ENCODE results near the gene BAZ1B.

DNA sequence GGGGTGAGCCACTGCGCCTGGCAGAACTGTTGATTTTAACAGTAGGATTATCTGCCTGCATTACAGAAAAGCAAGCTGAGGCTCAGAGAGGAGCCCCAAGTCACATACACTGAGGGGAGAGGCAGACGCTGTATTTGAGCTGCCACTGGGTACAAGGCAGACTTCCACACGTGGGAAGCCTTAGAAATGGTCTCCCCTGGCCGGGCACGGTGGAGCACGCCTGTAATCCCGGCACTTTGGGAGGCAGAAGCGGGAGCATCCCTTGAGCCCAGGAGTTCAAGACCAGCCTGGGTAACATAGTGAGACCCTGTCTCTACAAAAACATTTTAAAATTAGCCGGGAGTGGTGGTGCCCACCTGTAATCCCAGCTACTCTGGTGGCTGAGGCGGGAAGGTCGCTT is 89.4 kb downstream of the BAZ1B start:
- no peak for TF ChIP-seq POLR2A (IDR thresholded peaks at IDR 0.05)
- TF ChIP-seq, protein P1, sequence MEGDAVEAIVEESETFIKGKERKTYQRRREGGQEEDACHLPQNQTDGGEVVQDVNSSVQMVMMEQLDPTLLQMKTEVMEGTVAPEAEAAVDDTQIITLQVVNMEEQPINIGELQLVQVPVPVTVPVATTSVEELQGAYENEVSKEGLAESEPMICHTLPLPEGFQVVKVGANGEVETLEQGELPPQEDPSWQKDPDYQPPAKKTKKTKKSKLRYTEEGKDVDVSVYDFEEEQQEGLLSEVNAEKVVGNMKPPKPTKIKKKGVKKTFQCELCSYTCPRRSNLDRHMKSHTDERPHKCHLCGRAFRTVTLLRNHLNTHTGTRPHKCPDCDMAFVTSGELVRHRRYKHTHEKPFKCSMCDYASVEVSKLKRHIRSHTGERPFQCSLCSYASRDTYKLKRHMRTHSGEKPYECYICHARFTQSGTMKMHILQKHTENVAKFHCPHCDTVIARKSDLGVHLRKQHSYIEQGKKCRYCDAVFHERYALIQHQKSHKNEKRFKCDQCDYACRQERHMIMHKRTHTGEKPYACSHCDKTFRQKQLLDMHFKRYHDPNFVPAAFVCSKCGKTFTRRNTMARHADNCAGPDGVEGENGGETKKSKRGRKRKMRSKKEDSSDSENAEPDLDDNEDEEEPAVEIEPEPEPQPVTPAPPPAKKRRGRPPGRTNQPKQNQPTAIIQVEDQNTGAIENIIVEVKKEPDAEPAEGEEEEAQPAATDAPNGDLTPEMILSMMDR (IDR thresholded peaks at IDR 0.05), result no peak

Data from adrenal gland (tissue), 5 donors.